GM18870 (cell line): ENCODE results near the gene PLCG2.

Experiments
- ATAC-seq: cut with Tn5 transposase; IDR thresholded peaks from one replicate; pipeline ENCODE4 v1.9.1; 2021; ENCODE audit warnings: moderate library complexity; ENCODE audit not compliant: unreplicated experiment

Gene PLCG2

DNA sequence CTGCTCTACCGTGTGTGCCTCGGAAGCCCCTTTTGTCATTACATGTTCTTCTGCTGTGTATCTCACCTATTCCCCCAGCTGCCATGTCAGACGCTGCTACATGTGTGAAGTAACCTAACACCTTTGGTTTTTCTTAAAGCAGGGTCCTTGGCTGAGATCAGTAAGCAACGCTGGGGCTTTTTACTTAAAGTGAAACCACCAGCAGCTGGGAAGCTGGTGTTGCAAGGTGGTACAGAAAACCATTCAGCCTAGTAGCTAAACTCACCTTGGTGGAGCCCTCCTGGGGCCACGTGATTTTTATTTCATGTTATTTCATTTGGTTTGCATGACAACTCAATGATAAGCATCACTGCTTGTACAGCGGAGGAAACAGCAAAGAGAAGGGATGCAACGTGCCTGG lies 62.6 kb downstream of the PLCG2 start:
- ATAC-seq: peak; percentile 59

DNA sequence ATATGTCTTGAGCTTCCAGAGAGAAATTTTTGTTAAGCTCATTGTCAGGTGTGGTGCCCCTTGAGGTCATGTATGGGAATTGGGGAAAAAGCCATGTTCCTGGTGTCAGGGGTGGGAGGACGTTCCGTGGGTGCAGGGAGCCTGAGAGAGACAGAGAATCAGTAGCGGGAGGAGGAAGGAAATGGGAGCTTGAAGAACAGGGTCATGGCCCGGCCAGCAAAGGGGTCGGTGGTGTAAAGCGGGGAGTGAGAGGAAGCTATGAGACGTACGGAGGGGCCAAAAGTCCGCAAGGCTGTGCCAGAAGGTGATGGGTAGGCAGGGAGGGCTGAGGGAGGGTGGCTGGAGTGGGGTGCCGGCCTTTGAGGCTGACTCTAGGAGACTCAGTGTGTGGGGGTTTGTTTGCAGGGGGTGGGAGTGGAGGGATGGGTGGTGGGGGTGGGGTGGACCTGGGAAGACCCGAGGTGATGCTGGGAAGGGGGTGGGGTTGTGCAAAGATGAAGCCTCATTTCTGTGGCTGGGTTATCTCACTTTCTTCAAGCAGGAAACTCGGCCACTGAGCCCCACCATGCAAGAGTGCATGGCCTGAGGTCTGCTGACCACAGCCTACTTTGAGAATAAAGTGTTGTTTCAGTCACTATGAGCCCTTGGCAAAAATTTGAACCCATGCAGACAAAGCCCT lies 63.6 kb downstream of the PLCG2 start:
- no peak for ATAC-seq

DNA sequence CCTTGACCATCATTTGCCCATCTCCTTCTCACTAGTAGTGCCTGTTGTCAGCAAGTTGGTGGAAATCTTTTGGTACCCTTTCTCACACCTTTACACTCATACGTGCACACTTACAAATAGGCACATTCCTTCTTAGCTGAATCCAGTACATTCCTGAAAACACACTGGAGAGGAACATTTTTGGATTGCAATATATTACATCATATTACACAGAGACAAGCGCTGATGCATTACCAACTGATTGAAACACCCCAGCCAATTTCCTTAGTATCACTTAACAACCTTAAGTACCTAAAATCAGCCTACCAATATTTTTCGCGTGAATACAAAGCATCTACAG lies 64.1 kb downstream of the PLCG2 start:
- ATAC-seq: no peak

DNA sequence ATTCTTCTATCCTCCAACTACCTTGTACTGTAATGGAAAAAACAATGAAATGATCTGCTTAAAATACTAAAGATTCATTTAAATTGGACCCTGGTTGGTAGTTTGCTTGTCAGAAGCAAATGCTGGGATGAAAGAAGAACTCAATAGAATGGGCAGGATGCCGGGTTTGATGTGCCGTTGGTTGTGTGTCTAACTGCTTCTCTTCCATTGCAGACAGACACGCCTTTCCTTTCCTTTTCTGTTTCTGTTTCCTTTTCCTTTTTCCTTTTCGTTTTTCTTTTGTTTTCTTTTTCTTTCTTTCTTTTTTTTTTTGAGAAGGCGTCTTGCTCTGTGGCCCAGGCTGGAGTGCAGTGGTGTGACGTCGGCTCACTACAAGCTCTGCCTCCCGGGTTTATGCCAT lies 64.6 kb downstream of the PLCG2 start:
- ATAC-seq: no peak

DNA sequence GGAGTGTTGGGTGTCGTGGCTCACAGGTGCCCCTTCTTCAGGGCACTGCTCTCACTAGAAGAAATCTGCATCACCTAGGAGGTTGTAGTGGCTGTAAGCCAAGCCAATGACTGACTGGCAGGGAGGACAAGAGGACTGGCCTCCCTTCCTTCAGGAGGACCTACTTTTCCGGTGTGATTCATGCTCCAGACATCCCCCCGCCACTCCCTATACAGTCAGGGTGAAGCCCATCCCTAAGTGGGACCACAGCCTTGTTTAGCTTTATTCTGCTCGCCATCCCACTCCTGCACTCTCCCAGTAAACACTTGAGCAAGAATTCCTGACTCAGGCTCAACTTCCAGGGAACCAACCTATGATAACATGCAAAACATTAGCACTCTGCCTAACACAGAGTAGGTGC lies 67.0 kb downstream of the PLCG2 start:
- no peak for ATAC-seq

DNA sequence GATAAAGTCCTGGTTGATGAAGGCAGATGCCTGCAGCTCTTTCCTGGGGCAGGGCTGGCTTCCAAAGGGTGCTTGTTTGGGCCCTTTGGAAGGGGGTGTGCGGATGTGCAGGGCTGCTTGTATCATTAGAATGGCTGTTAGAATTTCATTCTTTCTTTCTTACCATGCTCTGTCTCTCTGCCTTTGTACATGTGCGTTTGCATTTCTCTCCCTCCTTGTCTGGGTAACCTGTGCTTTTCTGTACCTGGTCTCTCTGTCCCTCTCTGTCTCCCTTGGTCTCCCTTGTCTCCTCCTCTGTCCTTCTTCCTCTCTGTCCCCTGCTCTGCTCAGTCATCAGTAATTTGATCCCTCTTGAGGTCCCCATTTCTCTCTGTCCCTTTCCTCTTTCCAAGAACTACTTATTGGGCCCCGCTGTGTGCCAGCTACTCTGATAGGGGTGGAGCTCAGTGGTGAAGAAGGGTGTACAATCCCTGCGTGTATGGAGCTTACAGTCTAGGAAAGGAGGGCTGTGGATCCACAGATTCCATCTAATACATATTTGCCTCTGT lies 69.3 kb downstream of the PLCG2 start:
- ATAC-seq: no peak

DNA sequence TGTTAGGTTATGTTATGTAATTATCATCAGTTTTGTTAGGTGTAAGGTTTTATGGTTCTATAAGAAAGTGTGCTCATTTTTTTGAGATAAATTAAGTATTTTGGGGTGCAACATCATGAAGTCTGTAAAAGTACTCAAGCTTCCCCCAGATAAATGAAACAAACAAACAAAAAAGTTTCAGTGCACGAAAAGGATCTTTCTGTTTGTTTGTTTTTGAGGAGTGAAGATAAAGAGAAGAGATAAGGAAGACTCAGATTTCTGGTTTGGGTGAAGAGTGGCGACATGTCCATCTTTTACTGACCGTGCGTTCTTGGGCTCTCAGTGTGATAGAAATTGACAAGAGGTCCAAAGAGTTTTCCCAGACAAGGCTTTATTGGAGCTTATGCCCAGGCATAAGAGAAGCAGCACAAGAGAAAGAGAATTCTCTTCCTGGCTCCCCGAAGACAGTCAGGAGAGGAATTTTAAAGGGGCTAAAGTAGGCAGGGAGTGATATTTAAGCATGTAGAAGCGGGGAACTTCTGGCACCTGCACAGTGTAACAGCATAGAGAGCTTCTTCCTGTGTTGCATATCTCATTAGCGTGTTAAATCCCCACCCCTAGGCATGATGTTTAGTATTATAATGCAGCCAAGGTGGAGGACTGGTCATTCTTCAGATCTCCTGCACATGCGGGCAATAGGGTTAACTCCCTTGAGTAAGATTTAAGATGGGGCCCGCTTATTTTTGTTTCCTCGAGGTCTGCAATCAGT lies 71.3 kb downstream of the PLCG2 start:
- no peak for ATAC-seq

DNA sequence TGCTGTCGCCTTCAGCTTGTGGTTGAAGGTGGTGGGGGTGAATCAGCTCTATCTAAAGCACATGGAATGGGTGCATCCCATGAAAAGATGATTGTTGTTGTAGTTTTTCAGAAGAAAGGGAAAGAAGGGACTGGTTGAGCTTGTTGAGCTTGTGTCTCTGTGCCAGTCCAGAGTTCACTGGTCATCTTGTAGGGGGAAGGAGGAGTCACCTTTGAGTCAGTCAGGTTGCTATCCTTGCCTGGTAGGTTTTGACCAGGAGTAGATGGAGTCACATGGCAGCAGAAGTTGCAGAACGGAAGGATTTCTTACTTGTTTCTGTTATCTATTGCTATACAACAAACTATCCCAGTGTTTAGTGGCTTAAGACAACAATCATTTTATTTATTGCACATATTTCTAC lies 73.3 kb downstream of the PLCG2 start:
- ATAC-seq: no peak

DNA sequence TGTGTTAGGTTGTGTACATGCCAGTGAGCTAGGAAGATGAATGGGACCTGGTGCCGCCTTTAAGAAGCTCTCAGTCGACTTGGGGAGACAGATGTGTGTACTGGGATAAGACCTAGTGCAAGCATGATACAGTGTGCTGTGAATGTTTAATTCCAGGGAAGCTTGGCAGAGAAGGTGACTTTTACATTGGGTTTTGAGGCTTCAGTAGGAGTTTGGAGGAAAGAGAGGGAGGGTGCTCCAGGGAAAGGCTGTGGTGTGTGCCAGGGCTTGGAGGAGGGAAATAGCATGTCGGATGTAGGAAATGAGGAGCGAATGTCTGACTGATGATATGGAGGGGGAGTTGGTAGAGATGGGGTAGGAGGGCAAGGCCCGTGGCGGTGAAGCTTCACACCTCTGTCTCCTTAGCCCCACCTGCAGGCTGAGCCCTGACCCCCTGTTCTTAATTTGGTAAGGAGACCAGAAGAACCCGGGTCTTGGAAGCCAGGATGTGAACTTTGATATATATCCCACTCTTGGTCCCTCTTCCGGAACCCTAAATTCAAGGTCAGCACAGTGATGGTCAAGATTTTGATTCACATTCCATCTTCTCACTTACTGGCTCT lies 76.6 kb downstream of the PLCG2 start:
- no peak for ATAC-seq

DNA sequence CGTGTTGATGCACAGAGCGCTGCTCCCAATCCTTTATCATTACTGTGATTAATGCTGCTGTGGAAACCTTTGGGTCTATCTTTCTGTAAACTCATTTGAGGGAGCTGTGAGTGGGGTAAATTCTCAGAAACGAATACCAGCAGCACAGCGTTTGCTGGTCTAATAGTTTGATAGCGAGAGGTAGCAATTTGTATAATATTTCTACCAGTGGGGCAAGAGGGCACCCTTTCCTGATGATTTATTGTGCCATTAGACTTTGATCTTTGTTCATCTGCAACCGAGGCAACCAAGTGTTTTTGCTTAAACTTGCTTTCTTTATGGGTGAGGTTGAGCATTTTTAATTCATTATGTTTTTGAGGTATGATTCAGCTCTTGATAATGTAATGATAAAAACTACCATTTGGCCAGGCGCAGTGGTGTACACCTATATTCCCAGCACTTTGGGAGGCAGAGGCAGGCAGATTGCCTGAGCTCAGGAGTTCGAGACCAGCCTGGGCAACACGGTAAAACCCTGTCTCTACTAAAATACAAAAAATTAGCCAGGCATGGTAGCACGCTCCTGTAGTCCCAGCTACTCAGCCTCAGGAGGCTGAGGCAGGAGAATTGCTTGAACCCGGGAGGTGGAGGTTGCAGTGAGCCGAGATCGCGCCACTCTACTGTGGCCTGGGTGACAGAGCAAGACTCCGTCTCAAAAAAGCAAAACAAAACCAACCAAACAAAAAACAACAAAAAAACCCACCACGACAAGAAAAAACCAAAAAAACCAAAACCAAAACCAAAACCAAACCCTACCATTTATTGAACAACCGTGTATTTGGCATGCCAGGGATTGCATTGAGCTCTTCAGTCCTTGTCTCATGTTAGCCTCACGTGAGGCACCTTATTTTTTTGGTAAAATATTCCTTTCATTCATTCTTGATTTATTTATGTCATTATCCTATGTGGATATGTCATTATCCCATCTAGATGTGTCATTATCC lies 81.5 kb downstream of the PLCG2 start:
- no peak for ATAC-seq

DNA sequence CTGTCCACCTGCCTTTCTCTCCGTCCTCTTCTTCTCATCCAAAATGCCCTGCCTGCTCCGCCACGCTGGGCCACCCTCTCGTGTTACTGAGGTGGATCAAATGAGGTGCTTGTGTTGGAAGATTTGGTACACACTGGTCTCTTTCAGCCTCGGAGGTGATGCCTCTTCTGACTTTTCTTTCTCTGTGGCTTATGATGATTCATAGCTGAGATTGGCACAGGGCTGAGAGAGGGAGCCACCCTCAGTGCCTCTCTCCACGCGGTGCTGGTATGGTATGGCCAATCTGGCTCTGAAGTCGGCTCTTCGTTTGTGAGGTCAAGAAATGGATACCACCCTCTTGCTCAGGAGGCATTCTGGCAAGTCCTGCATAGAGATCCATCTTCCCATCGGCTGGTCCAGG lies 82.4 kb downstream of the PLCG2 start:
- no peak for ATAC-seq

DNA sequence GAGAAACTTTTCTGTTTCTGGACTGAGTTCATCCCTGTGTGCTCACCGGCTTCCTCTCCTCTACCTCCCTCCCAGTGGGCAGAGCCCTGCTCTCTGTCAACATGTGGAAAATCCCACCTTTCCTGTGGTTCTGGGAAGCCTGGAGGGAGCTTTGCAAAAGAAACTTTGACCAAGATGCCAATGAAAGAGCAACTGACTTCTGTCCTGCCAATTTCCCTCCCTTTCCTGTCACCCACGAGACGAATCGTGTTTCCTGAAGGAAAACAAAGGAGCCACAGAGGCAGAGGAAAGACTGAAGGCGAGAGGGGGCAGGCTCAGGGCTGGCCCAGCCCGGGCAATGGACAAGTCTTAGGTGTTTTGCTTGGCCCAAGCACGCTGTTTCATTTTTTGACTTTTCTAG lies 82.8 kb downstream of the PLCG2 start:
- no peak for ATAC-seq

DNA sequence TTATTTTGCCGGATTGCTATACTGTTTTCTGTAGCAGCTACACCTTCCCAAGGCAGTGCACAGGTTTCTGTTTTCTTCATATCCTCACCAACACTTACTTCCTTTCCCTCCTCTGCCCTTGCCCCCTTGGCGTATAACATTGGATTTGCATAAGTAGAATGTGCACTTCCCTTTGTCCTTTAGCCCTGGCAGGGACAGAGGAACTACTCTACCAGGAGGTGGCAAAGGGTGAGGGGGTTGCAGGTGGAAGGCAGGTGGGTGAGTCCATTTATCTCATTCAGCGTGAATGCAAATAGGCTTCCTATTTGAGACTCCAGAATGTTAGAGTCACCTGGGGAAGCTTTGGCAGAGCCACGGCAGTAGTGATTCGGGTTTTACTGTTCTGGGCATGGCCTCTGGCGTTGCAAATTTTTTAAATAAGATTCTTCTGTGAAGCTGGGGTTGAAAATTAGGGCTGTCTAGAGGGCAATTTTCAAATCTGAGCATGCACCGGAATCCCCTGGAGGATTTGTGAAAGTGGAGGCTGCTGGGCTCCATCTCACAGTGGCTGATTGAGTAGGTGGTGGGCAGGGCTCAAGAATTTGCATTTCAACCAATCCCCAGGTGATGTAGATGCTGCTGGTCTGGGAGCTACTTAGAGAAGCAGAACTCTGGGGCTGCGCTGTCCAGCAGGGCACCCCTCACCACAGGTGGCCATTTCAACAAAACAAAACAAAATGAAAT lies 84.7 kb downstream of the PLCG2 start:
- ATAC-seq: peak; percentile 63

DNA sequence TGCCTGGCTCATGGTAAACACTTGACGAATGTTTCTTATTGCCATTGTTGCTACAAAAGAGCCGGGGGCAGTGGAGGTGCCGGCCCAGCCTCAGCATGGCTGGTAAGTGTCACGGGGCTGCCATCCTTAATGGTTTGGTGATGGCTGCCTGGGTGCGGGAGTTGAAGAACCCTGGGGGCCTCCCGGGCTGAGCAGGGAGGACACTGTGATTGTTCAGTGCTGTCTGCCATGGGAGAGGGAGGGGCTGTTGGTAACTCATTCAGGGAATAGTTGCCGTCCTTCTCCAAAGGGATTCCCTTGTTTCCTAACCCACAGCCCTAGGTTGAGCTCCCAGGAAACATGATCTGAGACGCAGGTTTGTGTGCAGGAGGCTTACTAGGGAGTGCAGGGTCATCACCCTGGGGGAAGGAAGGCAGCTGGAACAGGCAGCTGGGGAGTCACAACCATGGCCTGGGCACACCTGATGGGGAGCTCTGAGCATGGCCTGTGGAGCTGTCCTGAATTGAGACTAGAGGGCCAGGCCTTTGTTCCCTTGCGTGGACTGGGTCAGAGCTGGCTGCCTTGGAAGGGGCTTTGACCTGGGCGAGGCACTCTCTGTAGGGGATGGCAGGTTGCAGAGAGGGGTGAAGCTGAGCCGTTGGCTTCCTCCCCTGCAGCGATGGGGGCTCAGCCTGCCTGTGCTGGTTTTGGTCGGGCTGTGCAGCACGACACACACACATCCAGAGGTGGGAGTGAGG lies 85.7 kb downstream of the PLCG2 start:
- ATAC-seq: no peak

DNA sequence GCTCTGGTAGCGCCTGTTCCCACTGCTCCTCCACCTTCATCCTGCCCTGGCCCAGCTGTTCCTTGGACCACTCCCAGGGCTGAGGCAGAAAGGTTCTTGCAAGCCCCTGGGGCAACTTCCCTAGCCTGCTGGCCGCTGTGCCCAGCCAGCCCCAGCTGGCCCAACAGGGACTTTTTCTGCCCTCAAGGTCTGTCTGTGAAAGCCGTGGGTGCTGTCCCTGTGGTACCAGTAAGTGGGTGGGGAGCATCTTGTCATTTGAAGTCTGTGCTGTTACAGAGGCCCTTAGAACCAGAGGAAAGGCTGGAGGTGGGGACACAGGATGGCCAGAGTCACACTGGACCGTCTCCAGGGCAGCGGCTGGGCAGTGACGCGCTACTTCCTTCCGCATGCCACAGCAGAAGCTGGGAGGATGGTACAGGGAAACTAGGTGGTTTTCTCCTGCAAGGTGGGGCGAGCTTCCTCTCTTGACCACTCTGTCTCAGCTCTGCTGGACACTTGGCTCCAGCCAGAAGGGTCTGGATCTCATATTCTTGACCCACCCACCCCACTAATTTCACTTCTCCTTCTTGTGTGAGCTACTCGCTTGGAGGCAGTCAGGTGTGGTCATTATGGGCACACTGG lies 87.8 kb downstream of the PLCG2 start:
- ATAC-seq: no peak

DNA sequence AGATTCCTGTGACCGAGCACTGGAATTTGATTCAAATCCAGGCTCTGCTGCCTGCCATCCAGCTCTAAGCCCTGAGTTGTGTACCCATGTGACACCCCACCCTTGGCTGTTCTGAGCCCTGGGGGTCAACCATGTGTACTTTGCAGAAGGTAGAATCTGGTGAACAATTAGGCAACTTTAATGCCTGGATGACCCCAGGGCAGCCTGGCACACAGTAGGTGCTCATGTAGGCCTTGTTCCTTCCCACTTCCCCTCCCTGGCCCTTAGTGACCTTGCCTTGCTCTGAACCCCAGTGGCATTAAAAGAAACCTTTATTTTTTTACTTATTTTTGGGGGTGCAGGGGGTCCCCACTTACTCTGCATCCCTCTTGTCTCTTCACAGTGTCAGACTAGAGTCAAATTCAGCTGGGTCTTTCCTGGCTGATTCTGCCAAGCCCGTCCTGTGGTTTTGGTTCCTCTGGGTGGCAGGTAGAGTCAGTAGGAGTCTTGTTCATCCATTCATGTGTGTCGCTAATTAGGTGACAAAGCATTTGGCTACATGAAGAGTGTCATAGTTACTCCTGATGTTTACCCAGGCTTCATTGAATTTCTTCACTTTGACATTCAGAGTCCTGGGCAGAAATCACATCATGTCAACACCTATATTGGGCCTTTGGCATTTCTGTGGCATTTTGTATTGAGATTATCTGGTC lies 89.1 kb downstream of the PLCG2 start:
- no peak for ATAC-seq

DNA sequence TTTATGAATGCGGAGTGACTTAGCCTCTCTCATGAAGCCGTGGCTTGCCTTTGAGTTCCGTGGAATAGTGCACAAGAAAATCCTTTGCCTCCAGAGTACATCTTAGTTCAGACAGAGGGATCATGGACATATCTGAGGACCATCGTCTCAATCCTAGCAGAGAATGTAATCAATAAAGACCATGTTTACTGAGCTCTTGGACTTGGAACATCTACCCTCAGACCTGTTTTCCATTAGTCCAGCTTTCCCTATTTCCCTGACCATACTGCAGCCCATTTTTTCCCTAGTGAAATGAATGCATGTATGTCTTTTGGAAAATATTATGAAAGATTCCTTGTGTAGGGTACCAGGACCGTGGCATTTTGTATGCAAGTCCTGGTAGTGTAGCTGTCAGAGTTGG lies 90.2 kb downstream of the PLCG2 start:
- ATAC-seq: no peak

DNA sequence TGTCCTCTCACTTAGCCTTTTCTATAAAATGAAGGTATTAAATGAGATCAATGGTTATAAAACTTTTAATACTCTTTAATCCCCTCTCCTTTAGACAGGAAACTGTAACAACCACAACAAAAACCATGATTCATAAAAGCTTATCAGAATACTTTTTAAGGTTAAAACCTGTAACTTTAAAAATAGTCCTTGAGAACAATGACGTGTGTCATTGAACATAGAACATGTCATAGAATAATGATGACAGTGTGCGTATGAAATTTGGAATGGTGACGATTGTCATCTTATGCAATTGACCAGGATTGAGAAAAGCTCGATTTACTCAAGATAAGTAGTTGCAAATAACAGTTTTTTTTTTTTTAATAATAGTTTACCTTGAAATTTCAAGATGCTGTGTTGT lies 94.1 kb downstream of the PLCG2 start:
- ATAC-seq: no peak
